ENCODE data around the gene YES1. TPM values are rescaled to one million over a fixed set of nuclear protein-coding genes. Genes with fewer than 3 reads are reported as not detected.
"Not testable (repeated sequence)": the region's sequence is repeated elsewhere in the genome, so short reads cannot be mapped to it uniquely, and the experiment has no call there.

Gene YES1
- polyA plus RNA-seq, 1 donor (not counting 4 experiments of a cell fraction or from before 2014, with no cell fraction given), result 22.9 TPM

DNA sequence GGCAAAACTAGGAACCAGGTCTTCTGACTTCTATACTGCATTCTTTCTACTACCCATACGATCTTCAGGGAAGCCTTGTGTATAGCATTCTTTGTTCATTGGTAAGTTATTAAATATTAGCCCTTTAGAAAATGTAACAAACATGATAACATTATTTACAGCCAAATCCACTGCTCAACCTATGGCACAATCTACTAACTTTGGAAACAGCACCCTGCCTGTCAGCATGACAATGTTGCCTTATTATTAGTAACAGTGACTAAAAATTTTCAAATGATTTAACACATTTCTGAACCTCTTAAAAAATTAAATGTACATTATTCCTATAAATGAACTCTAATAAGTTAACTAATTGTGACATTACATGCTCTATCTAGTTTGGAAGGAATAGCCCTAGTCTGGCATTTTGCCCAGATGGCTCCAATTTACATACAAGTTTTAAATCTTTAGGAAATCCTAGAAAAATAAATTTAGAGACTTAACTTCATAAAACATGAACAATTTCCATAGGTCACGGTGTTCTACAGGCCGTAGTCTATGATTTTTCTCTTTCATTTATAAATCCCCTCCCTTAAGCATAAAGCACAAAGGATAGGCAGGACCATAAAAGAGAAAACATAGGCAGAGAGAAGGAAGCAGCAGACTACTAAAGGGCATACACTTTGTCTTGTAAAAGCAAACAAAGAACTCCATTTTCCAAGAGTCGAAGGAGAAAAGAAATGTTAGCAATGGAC is 33.7 kb downstream of the YES1 start:
- peaks cover 6% of the 10 kb centered on the region for H4K20me1 ChIP-seq (ENCODE audit: control insufficient read depth, extremely low read depth, insufficient read depth, low read length)
- H3K9me3 ChIP-seq (ENCODE audit: control insufficient read depth, low read depth, low read length), result no peaks in the 10 kb centered on the region
- H3K4me1 ChIP-seq (ENCODE audit: control insufficient read depth, extremely low read depth, insufficient read depth, low read length), result no peaks in the 10 kb centered on the region
- no peak overlapping the region for H2AFZ ChIP-seq (ENCODE audit: control insufficient read depth, low read length)
- peaks cover 82% of the 10 kb centered on the region for H3K79me2 ChIP-seq (ENCODE audit: control insufficient read depth, insufficient read depth, low read length)
- FAIRE-seq (no peak), DNase-seq (ENCODE audit: low read depth, low spot score) (no peak)
- dilution Hi-C loops (cut with MboI; ENCODE audit: extremely low pct_ligation_motif_present, low sequenced_read_pairs), result no loop called here
- no peak for TF ChIP-seq EZH2 (IDR thresholded peaks at IDR 0.05; ENCODE audit: low read length)
- TF ChIP-seq, protein P1, sequence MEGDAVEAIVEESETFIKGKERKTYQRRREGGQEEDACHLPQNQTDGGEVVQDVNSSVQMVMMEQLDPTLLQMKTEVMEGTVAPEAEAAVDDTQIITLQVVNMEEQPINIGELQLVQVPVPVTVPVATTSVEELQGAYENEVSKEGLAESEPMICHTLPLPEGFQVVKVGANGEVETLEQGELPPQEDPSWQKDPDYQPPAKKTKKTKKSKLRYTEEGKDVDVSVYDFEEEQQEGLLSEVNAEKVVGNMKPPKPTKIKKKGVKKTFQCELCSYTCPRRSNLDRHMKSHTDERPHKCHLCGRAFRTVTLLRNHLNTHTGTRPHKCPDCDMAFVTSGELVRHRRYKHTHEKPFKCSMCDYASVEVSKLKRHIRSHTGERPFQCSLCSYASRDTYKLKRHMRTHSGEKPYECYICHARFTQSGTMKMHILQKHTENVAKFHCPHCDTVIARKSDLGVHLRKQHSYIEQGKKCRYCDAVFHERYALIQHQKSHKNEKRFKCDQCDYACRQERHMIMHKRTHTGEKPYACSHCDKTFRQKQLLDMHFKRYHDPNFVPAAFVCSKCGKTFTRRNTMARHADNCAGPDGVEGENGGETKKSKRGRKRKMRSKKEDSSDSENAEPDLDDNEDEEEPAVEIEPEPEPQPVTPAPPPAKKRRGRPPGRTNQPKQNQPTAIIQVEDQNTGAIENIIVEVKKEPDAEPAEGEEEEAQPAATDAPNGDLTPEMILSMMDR (optimal IDR thresholded peaks at IDR 0.05 in 1 of 3, IDR thresholded peaks at IDR 0.05 in 1 of 3, conservative IDR thresholded peaks at IDR 0.05 in 1 of 3; ENCODE audit: extremely low read depth in 1 of 3, insufficient read depth in 2 of 3, low read length in 3 of 3), result no peak
- H3K4me3 ChIP-seq (ENCODE audit: control insufficient read depth in 2 of 3, extremely low read depth in 1 of 3, insufficient read depth in 2 of 3, low read depth in 1 of 3, low read length in 3 of 3), result no peak overlapping the region
- peaks cover 1 to 3% of the 10 kb centered on the region in 2 experiments for H3K36me3 ChIP-seq (ENCODE audit: control insufficient read depth in 2 of 2, extremely low read depth in 1 of 2, insufficient read depth in 2 of 2, low read length in 2 of 2)
- no peak overlapping the region for H3K27ac ChIP-seq (ENCODE audit: control insufficient read depth, insufficient read depth, low read length)
- H3K4me2 ChIP-seq (ENCODE audit: control insufficient read depth, extremely low read depth, insufficient read depth, low read depth, low read length), result no peak overlapping the region
- H3K27me3 ChIP-seq (ENCODE audit: control insufficient read depth, extremely low read depth, insufficient read depth, low read length), result no peaks in the 10 kb centered on the region
- no peaks in the 10 kb centered on the region for H3K9me1 ChIP-seq (ENCODE audit: control insufficient read depth, extremely low read depth, insufficient read depth, low read length)
- no peak overlapping the region for H3K9ac ChIP-seq (ENCODE audit: control insufficient read depth, extremely low read depth, insufficient read depth, low read length)

DNA sequence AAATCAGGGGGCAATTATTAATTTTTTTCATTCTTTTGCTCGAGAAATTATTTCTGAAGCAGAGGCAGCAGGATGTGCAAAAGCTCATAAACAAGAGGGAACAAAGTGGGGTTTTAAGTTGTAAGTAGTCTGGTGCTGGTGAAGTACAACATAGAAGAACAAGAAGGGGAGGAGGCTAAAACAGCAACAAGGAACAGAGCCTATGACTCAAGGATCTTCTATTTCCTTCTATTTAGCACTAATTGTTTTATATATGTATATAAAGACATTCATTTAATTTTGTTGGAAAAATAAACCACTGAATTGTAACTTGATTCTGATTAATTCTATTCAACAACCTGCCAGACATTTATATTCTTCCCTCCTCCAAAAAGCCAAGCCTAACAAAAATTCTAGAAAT is 35.0 kb downstream of the YES1 start:
- H2AFZ ChIP-seq (ENCODE audit: control insufficient read depth, low read length), result no peak overlapping the region
- no peak overlapping the region for H3K9ac ChIP-seq (ENCODE audit: control insufficient read depth, extremely low read depth, insufficient read depth, low read length)
- TF ChIP-seq EZH2 (IDR thresholded peaks at IDR 0.05; ENCODE audit: low read length), result no peak
- TF ChIP-seq, protein P1 (optimal IDR thresholded peaks at IDR 0.05 in 1 of 3, IDR thresholded peaks at IDR 0.05 in 1 of 3, conservative IDR thresholded peaks at IDR 0.05 in 1 of 3; ENCODE audit: extremely low read depth in 1 of 3, insufficient read depth in 2 of 3, low read length in 3 of 3), result no peak
- no peak overlapping the region for H3K4me2 ChIP-seq (ENCODE audit: control insufficient read depth, extremely low read depth, insufficient read depth, low read depth, low read length)
- H3K79me2 ChIP-seq (ENCODE audit: control insufficient read depth, insufficient read depth, low read length), result peaks cover 75% of the 10 kb centered on the region
- H3K27me3 ChIP-seq (ENCODE audit: control insufficient read depth, extremely low read depth, insufficient read depth, low read length), result no peaks in the 10 kb centered on the region
- DNase-seq (ENCODE audit: low read depth, low spot score) (no peak), FAIRE-seq (no peak)
- dilution Hi-C loops (cut with MboI; ENCODE audit: extremely low pct_ligation_motif_present, low sequenced_read_pairs), result no loop called here
- H3K27ac ChIP-seq (ENCODE audit: control insufficient read depth, insufficient read depth, low read length), result no peak overlapping the region
- no peak overlapping the region for H3K4me3 ChIP-seq (ENCODE audit: control insufficient read depth in 2 of 3, extremely low read depth in 1 of 3, insufficient read depth in 2 of 3, low read depth in 1 of 3, low read length in 3 of 3)
- peaks cover 1 to 3% of the 10 kb centered on the region in 2 experiments for H3K36me3 ChIP-seq (ENCODE audit: control insufficient read depth in 2 of 2, extremely low read depth in 1 of 2, insufficient read depth in 2 of 2, low read length in 2 of 2)
- no peaks in the 10 kb centered on the region for H3K9me1 ChIP-seq (ENCODE audit: control insufficient read depth, extremely low read depth, insufficient read depth, low read length)
- no peaks in the 10 kb centered on the region for H3K9me3 ChIP-seq (ENCODE audit: control insufficient read depth, low read depth, low read length)
- peaks cover 6% of the 10 kb centered on the region for H4K20me1 ChIP-seq (ENCODE audit: control insufficient read depth, extremely low read depth, insufficient read depth, low read length)
- H3K4me1 ChIP-seq (ENCODE audit: control insufficient read depth, extremely low read depth, insufficient read depth, low read length), result no peaks in the 10 kb centered on the region

DNA sequence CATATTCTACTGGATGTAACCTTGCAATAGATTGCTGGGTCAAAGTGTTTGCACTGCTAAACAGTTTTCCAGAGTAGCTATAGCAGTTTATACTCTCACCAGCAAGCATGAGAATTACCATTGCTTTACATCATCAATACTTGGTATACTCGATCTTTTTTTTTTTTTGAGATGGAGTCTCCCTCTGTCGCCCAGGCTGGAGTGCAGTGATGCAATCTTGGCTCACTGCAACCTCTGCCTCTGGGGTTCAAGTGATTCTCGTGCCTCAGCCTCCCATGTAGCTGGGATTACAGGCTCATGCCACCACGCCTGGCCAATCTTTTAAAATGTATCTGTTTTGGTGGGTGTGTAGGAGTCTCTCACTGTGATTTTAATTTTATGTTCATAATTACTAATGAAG is 36.0 kb downstream of the YES1 start:
- H4K20me1 ChIP-seq (ENCODE audit: control insufficient read depth, extremely low read depth, insufficient read depth, low read length); H3K36me3 ChIP-seq (ENCODE audit: control insufficient read depth in 2 of 2, extremely low read depth in 1 of 2, insufficient read depth in 2 of 2, low read length in 2 of 2); H3K27ac ChIP-seq (ENCODE audit: control insufficient read depth, insufficient read depth, low read length); DNase-seq (ENCODE audit: low read depth, low spot score); H3K4me1 ChIP-seq (ENCODE audit: control insufficient read depth, extremely low read depth, insufficient read depth, low read length); H3K9ac ChIP-seq (ENCODE audit: control insufficient read depth, extremely low read depth, insufficient read depth, low read length); H3K27me3 ChIP-seq (ENCODE audit: control insufficient read depth, extremely low read depth, insufficient read depth, low read length); H2AFZ ChIP-seq (ENCODE audit: control insufficient read depth, low read length); H3K9me1 ChIP-seq (ENCODE audit: control insufficient read depth, extremely low read depth, insufficient read depth, low read length); H3K9me3 ChIP-seq (ENCODE audit: control insufficient read depth, low read depth, low read length); dilution Hi-C loops (cut with MboI; ENCODE audit: extremely low pct_ligation_motif_present, low sequenced_read_pairs); H3K4me3 ChIP-seq (ENCODE audit: control insufficient read depth in 2 of 3, extremely low read depth in 1 of 3, insufficient read depth in 2 of 3, low read depth in 1 of 3, low read length in 3 of 3); FAIRE-seq; H3K4me2 ChIP-seq (ENCODE audit: control insufficient read depth, extremely low read depth, insufficient read depth, low read depth, low read length): not testable (repeated sequence)
- H3K79me2 ChIP-seq (ENCODE audit: control insufficient read depth, insufficient read depth, low read length), result peaks cover 71% of the 10 kb centered on the region

Measured in keratinocyte (primary cell).